Mucosa of descending colon (tissue), 3 donors: Measurements from ENCODE around the gene NUDT22. TPM values are rescaled to one million over a fixed set of nuclear protein-coding genes. Genes with fewer than 3 reads are reported as not detected.

ENCODE experiments used
- ATAC-seq: fragments of 200-7000 bp; cut with Tn5 transposase; one replicate; pipeline ENCODE4 v1.9.1; 2020; ENCODE audit warnings: mild to moderate bottlenecking, moderate library complexity
- DNase-seq, 3 donors: peaks; one replicate each; pipeline ENCODE4 v3.0.0-alpha.2; 2020
- H3K36me3 ChIP-seq: fragments of 200-600 bp; one replicate; pipeline ENCODE4 v1.8.0; 2021; ENCODE audit warnings: low read depth, mild to moderate bottlenecking
- H3K4me1 ChIP-seq: fragments of 200-600 bp; one replicate; pipeline ENCODE4 v1.8.0; 2021; ENCODE audit warnings: low read depth, mild to moderate bottlenecking
- H3K4me3 ChIP-seq: fragments of 200-600 bp; one replicate; pipeline ENCODE4 v1.8.0; 2021; ENCODE audit warnings: mild to moderate bottlenecking
- H3K9me3 ChIP-seq: fragments of 200-600 bp; one replicate; pipeline ENCODE4 v1.8.0; 2021; ENCODE audit warnings: mild to moderate bottlenecking
- intact Hi-C, 2 donors: fragments of 100-400 bp; cut with DNase I in 1 of 2; cut with micrococcal nuclease in 1 of 2; formaldehyde crosslinking; loops; one replicate each; pipeline versions ENCODE4 v1.11.0 to v1.11.1; 2022; cut with DNase I, micrococcal nuclease
- total RNA-seq, 3 donors: library from RNA; stranded (reverse); fragmentation: NEBNext Ultra II Directional in 2 of 3; extraction: Animal tissue kit (Norgen Biotek cat#: 25700) in 2 of 3; gene quantifications; one replicate each; pipeline versions ENCODE4 v1.2.1 to v1.2.4, GENCODE V29; 2021 to 2023
- TF ChIP-seq, protein P1 (sequence below): fragments of 200-600 bp; IDR thresholded peaks from one replicate; pipeline ENCODE4 v1.8.0; 2022; ENCODE audit warnings: antibody characterized with exemption, mild to moderate bottlenecking
- donor health status: DM: no; HTN: no; CAD: no; lungs with moderate emphysema.
- donor health status: DM: no; HTN: no; CAD: no.
- donor health status: DM: no; HTN: yes; CAD: no.

NUDT22 gene
- total RNA-seq, 3 donors from 2014 or later, result 81.6 to 137 (median 119) TPM

DNA sequence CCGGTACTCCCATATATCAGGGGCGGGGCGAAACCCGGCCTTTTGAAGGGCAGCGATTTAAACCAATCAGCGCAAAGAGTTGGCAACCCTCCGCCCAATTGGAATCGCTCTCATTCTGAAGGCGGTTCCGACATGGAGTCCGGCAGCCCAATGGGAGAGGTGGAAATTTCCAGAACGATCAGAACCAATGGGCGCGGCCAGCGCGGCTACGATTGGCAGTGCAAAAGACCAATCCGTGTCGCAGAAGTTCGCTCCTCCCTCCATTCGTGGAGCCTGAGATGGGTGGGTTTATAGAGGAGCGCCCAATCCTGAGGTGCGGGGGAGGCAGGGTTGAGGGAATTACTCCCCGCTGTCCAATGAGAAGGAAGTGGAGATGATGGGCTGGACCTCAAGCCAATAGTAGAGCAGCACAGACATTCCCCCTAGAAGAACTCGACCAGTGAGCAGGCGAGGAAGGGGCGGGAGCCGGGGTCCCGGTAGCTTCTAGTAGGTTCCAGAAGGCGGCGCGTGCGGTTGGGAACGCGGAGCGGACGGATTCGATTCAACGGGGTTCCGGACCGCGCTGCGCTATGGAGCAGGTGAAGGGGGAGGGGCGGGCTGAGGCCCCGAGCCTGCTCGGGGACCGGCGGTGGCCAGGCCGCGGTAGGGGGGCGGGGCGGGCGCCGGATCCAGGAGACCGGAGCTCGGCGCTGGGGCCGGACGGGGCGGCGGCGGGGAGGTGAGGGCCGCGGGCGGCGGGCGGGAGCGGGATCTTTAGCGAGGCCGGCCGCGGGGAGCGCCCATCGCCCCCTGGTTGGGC is 40.2 kb upstream of the NUDT22 start, which contains the start of gene STIP1:
Gene STIP1 (plus strand): TSS at position 479 of the 799 bp plus-strand sequence. CDS start 91 bp downstream, at position 570.
- ATAC-seq (peak; percentile 86), DNase-seq (peak; percentile 97 to 99 (median 98))
- no peaks in the 10 kb centered on the region for H3K9me3 ChIP-seq
- peaks cover 4% of the 10 kb centered on the region for H3K36me3 ChIP-seq
- H3K4me1 ChIP-seq, result peaks cover 32% of the 10 kb centered on the region
- peak within 1 kb of the TSS; percentile 91 for H3K4me3 ChIP-seq
- intact Hi-C loops, result loop anchor here in 1 of 2 donors (10.0 kb wide), 1 partner anchor 59 kb away; the partner anchor contains the start of genes FKBP2 and PPP1R14B
- TF ChIP-seq, protein P1, sequence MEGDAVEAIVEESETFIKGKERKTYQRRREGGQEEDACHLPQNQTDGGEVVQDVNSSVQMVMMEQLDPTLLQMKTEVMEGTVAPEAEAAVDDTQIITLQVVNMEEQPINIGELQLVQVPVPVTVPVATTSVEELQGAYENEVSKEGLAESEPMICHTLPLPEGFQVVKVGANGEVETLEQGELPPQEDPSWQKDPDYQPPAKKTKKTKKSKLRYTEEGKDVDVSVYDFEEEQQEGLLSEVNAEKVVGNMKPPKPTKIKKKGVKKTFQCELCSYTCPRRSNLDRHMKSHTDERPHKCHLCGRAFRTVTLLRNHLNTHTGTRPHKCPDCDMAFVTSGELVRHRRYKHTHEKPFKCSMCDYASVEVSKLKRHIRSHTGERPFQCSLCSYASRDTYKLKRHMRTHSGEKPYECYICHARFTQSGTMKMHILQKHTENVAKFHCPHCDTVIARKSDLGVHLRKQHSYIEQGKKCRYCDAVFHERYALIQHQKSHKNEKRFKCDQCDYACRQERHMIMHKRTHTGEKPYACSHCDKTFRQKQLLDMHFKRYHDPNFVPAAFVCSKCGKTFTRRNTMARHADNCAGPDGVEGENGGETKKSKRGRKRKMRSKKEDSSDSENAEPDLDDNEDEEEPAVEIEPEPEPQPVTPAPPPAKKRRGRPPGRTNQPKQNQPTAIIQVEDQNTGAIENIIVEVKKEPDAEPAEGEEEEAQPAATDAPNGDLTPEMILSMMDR, result peak; percentile 23

DNA sequence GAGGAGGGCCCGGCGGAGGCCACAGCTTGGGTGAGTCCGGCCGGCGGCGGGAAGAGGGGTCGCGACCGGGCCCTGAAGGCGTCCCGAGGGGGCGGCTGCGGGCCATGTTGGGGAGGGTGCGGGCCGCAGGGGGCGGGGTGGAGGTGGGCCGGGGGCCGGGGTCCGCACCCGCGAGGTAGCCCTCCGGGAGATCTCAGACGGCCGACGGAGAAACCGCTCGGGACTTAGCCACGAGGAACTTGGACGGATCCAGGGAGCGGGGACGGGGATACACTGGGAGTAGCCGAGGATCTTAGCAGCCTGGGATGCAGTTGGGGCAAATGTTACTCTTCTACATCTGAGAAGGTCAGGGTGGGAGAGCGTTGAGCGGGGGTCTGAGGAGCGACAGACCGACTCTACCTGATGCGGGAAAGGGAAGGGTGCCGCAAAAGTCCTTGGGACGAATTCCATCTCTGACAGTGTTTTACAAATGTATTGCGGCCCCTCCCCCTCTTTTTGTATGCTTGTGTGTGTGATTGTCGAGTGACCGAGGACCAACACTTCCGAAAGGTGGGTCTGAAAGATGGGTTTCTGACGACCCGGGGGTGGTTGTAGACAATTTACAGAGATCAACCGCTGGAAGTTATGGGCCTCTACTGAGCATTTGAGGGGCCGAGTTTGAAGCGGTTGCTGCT is 39.4 kb upstream of the NUDT22 start:
- TF ChIP-seq, protein P1, result no peak
- DNase-seq (peak in 1 of 3 donors; percentile 67), ATAC-seq (no peak)
- Histone ChIP-seq H3K4me1 (peaks cover 26% of the 10 kb centered on the region), H3K4me3 (peak overlapping the region; percentile 91), H3K9me3 (no peaks in the 10 kb centered on the region), H3K36me3 (peaks cover 4% of the 10 kb centered on the region)
- intact Hi-C loops, result loop anchor here in 1 of 2 donors (10.0 kb wide), 1 partner anchor 58 kb away; the partner anchor contains the start of genes FKBP2 and PPP1R14B

DNA sequence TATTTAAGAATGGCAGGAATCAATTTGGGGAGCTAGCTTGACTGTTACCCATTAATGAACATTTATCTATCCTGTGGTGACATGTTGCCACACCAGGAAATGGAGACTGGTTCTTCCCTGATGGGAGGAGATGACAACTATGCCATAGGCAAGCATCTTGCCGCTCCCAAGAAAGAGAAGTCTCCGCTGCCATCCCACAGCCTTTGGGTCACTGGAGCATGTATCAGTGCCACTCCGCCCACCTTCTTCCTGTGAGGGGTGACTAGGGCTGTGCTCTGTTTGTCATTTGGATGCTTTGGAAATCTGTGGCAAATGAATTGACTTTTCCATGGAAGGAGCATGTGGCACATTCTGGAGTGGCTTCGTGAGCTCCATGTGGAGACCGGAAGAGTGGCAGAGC is 33.6 kb upstream of the NUDT22 start:
- intact Hi-C loops, result no loop called here
- Histone ChIP-seq H3K4me3 (no peak overlapping the region), H3K4me1 (peaks cover 7% of the 10 kb centered on the region), H3K9me3 (no peaks in the 10 kb centered on the region), H3K36me3 (peaks cover 8% of the 10 kb centered on the region)
- DNase-seq (no peak), ATAC-seq (no peak)
- TF ChIP-seq, protein P1, result no peak

DNA sequence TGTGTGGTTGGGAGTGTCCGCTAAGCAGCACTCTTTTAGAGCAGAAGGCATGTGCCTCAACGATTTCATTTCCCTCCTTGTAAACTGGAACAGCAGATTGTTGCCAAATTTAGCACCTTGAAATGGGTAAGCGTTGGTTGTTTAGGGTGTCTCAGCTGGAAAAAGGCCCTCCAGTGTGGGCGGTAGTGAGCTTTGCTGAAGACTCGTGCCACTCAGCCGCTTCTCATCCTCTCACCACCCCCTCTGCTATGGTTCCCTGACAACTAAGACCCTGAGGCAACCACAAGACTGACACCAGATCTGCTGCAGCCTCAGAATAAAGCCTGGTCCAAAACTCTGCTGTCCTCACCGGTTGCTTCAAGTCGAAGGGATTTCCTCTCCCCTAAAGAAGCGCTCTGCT is 29.4 kb upstream of the NUDT22 start:
- TF ChIP-seq, protein P1, result no peak
- DNase-seq (no peak), ATAC-seq (no peak)
- Histone ChIP-seq H3K4me1 (no peaks in the 10 kb centered on the region), H3K36me3 (peaks cover 11% of the 10 kb centered on the region), H3K4me3 (no peak overlapping the region), H3K9me3 (no peaks in the 10 kb centered on the region)
- intact Hi-C loops, result no loop called here

DNA sequence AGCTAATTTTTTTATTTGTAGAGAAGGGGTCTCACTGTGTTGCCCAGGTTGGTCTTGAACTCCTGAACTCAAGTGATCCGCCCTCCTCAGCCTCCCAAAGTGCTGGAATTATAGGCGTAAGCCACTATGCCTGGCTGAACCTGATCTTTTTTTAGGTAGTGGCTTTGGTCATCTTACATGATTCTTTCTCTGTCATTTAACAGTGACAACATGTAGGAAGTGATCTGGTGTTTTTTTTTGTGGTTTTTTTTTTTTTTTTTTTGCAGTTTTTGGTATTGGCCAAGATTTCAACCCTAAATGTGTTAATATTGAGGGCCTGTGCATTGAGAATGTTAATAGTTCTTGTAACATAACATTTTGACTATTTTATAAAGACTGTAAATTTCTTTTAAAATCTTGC is 27.6 kb upstream of the NUDT22 start:
- ATAC-seq (no peak), DNase-seq (no peak)
- intact Hi-C loops, result no loop called here
- no peak overlapping the region for H3K4me3 ChIP-seq
- no peaks in the 10 kb centered on the region for H3K9me3 ChIP-seq
- TF ChIP-seq, protein P1, result no peak
- no peaks in the 10 kb centered on the region for H3K4me1 ChIP-seq
- peaks cover 22% of the 10 kb centered on the region for H3K36me3 ChIP-seq
